ENCODE results near the gene INTS7. TPM values are rescaled to one million over a fixed set of nuclear protein-coding genes. Genes with fewer than 3 reads are reported as not detected.
A peak's percentile ranks its signal among the peaks of the same experiment; 100 is the strongest.
"Not testable (repeated sequence)": the region's sequence is repeated elsewhere in the genome, so short reads cannot be mapped to it uniquely, and the experiment has no call there.

INTS7 gene
- total RNA-seq, 1 experiment from 2014 or later, result 25.3 TPM

GRCh38 chr1:211959221-211959620 is 76.1 kb downstream of the INTS7 start:
- H3K4me2 ChIP-seq (ENCODE audit: low read length), result no peak overlapping the region
- H3K4me1 ChIP-seq (ENCODE audit: insufficient read depth, low read length), result no peaks in the 10 kb centered on the region
- H3K27me3 ChIP-seq (ENCODE audit: low read length), result no peaks in the 10 kb centered on the region
- no TSS peak for BruUV-seq (replicated peaks)
- H3K36me3 ChIP-seq (ENCODE audit: low read depth, low read length), result peaks cover 56% of the 10 kb centered on the region
- no peak overlapping the region for H2AFZ ChIP-seq (ENCODE audit: low read length)
- H3K9me2 ChIP-seq (replicated peaks; ENCODE audit: low read length), result no peaks in the 10 kb centered on the region
- H3K4me3 ChIP-seq (ENCODE audit: low read length), result no peak overlapping the region
- CTCF ChIA-PET, result no interaction called here
- no peaks in the 10 kb centered on the region for H3F3A ChIP-seq (ENCODE audit: low read length, unreplicated experiment)
- no peak overlapping the region for H3K9ac ChIP-seq (ENCODE audit: low read length)
- DNase-seq, result no peak
- no peaks in the 10 kb centered on the region for H4K20me1 ChIP-seq (ENCODE audit: low read length)
- H3K79me2 ChIP-seq (ENCODE audit: low read length), result no peaks in the 10 kb centered on the region
- intact Hi-C loops (cut with micrococcal nuclease), result no loop called here
- H3K9me3 ChIP-seq (ENCODE audit: low read length), result no peaks in the 10 kb centered on the region
- ATAC-seq, result no peak
- no peak overlapping the region for H3K27ac ChIP-seq (ENCODE audit: low read length)
- POLR2A ChIA-PET (ENCODE audit: unreplicated experiment), result no interaction called here
- TF ChIP-seq EZH2phosphoT487 (IDR thresholded peaks at IDR 0.05; ENCODE audit: borderline replicate concordance, low read length) (no peak), EZH2 (IDR thresholded peaks at IDR 0.05; ENCODE audit: low read length, unreplicated experiment) (no peak)
- TF ChIP-seq, protein P1, sequence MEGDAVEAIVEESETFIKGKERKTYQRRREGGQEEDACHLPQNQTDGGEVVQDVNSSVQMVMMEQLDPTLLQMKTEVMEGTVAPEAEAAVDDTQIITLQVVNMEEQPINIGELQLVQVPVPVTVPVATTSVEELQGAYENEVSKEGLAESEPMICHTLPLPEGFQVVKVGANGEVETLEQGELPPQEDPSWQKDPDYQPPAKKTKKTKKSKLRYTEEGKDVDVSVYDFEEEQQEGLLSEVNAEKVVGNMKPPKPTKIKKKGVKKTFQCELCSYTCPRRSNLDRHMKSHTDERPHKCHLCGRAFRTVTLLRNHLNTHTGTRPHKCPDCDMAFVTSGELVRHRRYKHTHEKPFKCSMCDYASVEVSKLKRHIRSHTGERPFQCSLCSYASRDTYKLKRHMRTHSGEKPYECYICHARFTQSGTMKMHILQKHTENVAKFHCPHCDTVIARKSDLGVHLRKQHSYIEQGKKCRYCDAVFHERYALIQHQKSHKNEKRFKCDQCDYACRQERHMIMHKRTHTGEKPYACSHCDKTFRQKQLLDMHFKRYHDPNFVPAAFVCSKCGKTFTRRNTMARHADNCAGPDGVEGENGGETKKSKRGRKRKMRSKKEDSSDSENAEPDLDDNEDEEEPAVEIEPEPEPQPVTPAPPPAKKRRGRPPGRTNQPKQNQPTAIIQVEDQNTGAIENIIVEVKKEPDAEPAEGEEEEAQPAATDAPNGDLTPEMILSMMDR (conservative IDR thresholded peaks at IDR 0.05; ENCODE audit: low read depth, low read length), result no peak

- H3F3A ChIP-seq (ENCODE audit: low read length, unreplicated experiment); H3K79me2 ChIP-seq (ENCODE audit: low read length); H4K20me1 ChIP-seq (ENCODE audit: low read length); H3K9me2 ChIP-seq (replicated peaks; ENCODE audit: low read length); H3K9ac ChIP-seq (ENCODE audit: low read length); H3K9me3 ChIP-seq (ENCODE audit: low read length); DNase-seq; H3K4me3 ChIP-seq (ENCODE audit: low read length); POLR2A ChIA-PET (ENCODE audit: unreplicated experiment); H2AFZ ChIP-seq (ENCODE audit: low read length); intact Hi-C loops (cut with micrococcal nuclease); ATAC-seq; H3K27me3 ChIP-seq (ENCODE audit: low read length); CTCF ChIA-PET; H3K4me2 ChIP-seq (ENCODE audit: low read length); H3K27ac ChIP-seq (ENCODE audit: low read length): not testable (repeated sequence)
- H3K4me1 ChIP-seq (ENCODE audit: insufficient read depth, low read length), result peaks cover 17% of the 10 kb centered on the region
- TSS peak; percentile 1 for BruUV-seq (replicated peaks)
- peaks cover 30% of the 10 kb centered on the region for H3K36me3 ChIP-seq (ENCODE audit: low read depth, low read length)
Measured at GRCh38 chr1:211954028-211954427, 81.3 kb downstream of the INTS7 start.

DNA sequence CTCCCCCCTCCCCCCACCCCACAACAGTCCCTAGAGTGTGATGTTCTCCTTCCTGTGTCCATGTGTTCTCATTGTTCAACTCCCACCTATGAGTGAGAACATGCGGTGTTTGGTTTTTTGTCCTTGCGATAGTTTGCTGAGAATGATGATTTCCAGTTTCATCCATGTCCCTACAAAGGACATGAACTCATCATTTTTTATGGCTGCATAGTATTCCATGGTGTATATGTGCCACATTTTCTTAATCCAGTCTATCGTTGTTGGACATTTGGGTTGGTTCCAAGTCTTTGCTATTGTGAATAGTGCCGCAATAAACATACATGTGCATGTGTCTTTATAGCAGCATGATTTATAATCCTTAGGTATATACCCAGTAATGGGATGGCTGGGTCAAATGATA is 81.8 kb downstream of the INTS7 start:
- H3K27me3 ChIP-seq (ENCODE audit: low read length); H3K4me2 ChIP-seq (ENCODE audit: low read length); ATAC-seq; H3F3A ChIP-seq (ENCODE audit: low read length, unreplicated experiment); DNase-seq; H3K9ac ChIP-seq (ENCODE audit: low read length); BruUV-seq (replicated peaks); CTCF ChIA-PET; H4K20me1 ChIP-seq (ENCODE audit: low read length); H2AFZ ChIP-seq (ENCODE audit: low read length); H3K27ac ChIP-seq (ENCODE audit: low read length); H3K9me2 ChIP-seq (replicated peaks; ENCODE audit: low read length); H3K9me3 ChIP-seq (ENCODE audit: low read length); POLR2A ChIA-PET (ENCODE audit: unreplicated experiment); H3K79me2 ChIP-seq (ENCODE audit: low read length); H3K4me3 ChIP-seq (ENCODE audit: low read length): not testable (repeated sequence)
- intact Hi-C loops (cut with micrococcal nuclease), result loop anchor here (2.0 kb wide), 1 partner anchor 81 kb away; the partner anchor contains the start of genes DTL and INTS7
- Histone ChIP-seq H3K36me3 (ENCODE audit: low read depth, low read length) (peaks cover 26% of the 10 kb centered on the region), H3K4me1 (ENCODE audit: insufficient read depth, low read length) (peaks cover 17% of the 10 kb centered on the region)

- DNase-seq (no peak), ATAC-seq (no peak; the same call in 1 of the 2 replicates)
- 0 out of 2 replicates have a peak overlapping the region, but pooled peaks have one; percentile 5 for H3K9ac ChIP-seq (ENCODE audit: low read length)
- H3F3A ChIP-seq (ENCODE audit: low read length, unreplicated experiment), result peaks cover 5% of the 10 kb centered on the region
- intact Hi-C loops (cut with micrococcal nuclease), result loop anchor here (2.0 kb wide), 1 partner anchor 83 kb away; the partner anchor contains the start of genes DTL and INTS7
- no peak for TF ChIP-seq EZH2phosphoT487 (IDR thresholded peaks at IDR 0.05; ENCODE audit: borderline replicate concordance, low read length)
- TF ChIP-seq EZH2 (IDR thresholded peaks at IDR 0.05; ENCODE audit: low read length, unreplicated experiment), result no peak
- TF ChIP-seq, protein P1 (conservative IDR thresholded peaks at IDR 0.05; ENCODE audit: low read depth, low read length), result no peak
- no peaks in the 10 kb centered on the region for H4K20me1 ChIP-seq (ENCODE audit: low read length)
- H3K27ac ChIP-seq (ENCODE audit: low read length), result peak overlapping the region; percentile 75
- H3K36me3 ChIP-seq (ENCODE audit: low read depth, low read length), result peaks cover 16% of the 10 kb centered on the region
- H3K79me2 ChIP-seq (ENCODE audit: low read length), result no peaks in the 10 kb centered on the region
- no peaks in the 10 kb centered on the region for H3K9me3 ChIP-seq (ENCODE audit: low read length)
- H3K4me1 ChIP-seq (ENCODE audit: insufficient read depth, low read length), result peaks cover 17% of the 10 kb centered on the region
- H3K9me2 ChIP-seq (replicated peaks; ENCODE audit: low read length), result no peaks in the 10 kb centered on the region
- H3K27me3 ChIP-seq (ENCODE audit: low read length), result no peaks in the 10 kb centered on the region
- POLR2A ChIA-PET (ENCODE audit: unreplicated experiment), result interaction anchor here (0.6 to 0.8 kb wide), 2 partner anchors 278 to 656 kb away, joined by 3 read pairs; partner anchors contain the start of gene ATF3
- peak overlapping the region; percentile 14; the same call in 1 of the 2 replicates for H3K4me2 ChIP-seq (ENCODE audit: low read length)
- H2AFZ ChIP-seq (ENCODE audit: low read length), result no peak overlapping the region
- no TSS peak for BruUV-seq (replicated peaks)
- H3K4me3 ChIP-seq (ENCODE audit: low read length), result no peak overlapping the region
- CTCF ChIA-PET, result interaction anchor here (1.0 kb wide), 1 partner anchor 83 kb away, joined by 6 read pairs; the partner anchor contains the start of gene DTL
Measured at GRCh38 chr1:211952299-211952698, 83.1 kb downstream of the INTS7 start.
